ENCODE measurements around the gene COPG2.
"Not testable (repeated sequence)": the region's sequence is repeated elsewhere in the genome, so short reads cannot be mapped to it uniquely, and the experiment has no call there.

COPG2 gene

GRCh38 chr7:130559184-130559583 is 109.4 kb downstream of the COPG2 start:
- DNase-seq, result no peak

- no peak for DNase-seq
These were observed 114.1 kb downstream of the COPG2 start for GRCh38 chr7:130554481-130554880.

GRCh38 chr7:130553398-130554029 is 115.0 kb downstream of the COPG2 start:
- DNase-seq, result no peak

- DNase-seq, result no peak
These were observed 124.2 kb downstream of the COPG2 start for GRCh38 chr7:130544356-130544755.

GRCh38 chr7:130543487-130544010 is 125.0 kb downstream of the COPG2 start:
- DNase-seq, result no peak

- not testable (repeated sequence) for DNase-seq
These were observed 126.3 kb downstream of the COPG2 start for GRCh38 chr7:130542297-130542696.

GRCh38 chr7:130541287-130541686 is 127.3 kb downstream of the COPG2 start:
- DNase-seq, result not testable (repeated sequence)

- DNase-seq, result not testable (repeated sequence)
These were observed 130.7 kb downstream of the COPG2 start for GRCh38 chr7:130537894-130538293.

GRCh38 chr7:130529417-130529816 is 139.1 kb downstream of the COPG2 start:
- no peak for DNase-seq

GRCh38 chr7:130527752-130528355 is 140.7 kb downstream of the COPG2 start:
- DNase-seq, result not testable (repeated sequence)

- no peak for DNase-seq
These were observed 143.9 kb downstream of the COPG2 start for GRCh38 chr7:130524628-130525027.

- not testable (repeated sequence) for DNase-seq
These were observed 144.9 kb downstream of the COPG2 start for GRCh38 chr7:130523519-130524125.

GRCh38 chr7:130521258-130521951 is 147.1 kb downstream of the COPG2 start:
- DNase-seq, result no peak

- no peak for DNase-seq
These were observed 153.1 kb downstream of the COPG2 start for GRCh38 chr7:130515315-130516040.

GRCh38 chr7:130513447-130513846 is 155.1 kb downstream of the COPG2 start:
- no peak for DNase-seq

- not testable (repeated sequence) for DNase-seq
These were observed 156.5 kb downstream of the COPG2 start for GRCh38 chr7:130512038-130512437.

- DNase-seq, result no peak
These were observed 162.2 kb downstream of the COPG2 start for GRCh38 chr7:130506358-130506757.

- DNase-seq, result no peak
These were observed 162.8 kb downstream of the COPG2 start for GRCh38 chr7:130505753-130506152.

GRCh38 chr7:130500910-130501309 is 167.6 kb downstream of the COPG2 start:
- DNase-seq, result no peak

GRCh38 chr7:130500463-130500862 is 168.1 kb downstream of the COPG2 start:
- no peak for DNase-seq

GRCh38 chr7:130494431-130494858 is 174.1 kb downstream of the COPG2 start:
- no peak for DNase-seq

GRCh38 chr7:130493275-130493873 is 175.2 kb downstream of the COPG2 start:
- DNase-seq, result no peak

Measured in NCI-H446 (cell line).